Measurements from ENCODE around the gene CDH4. TPM values are rescaled to one million over a fixed set of nuclear protein-coding genes. Genes with fewer than 3 reads are reported as not detected.

Gene CDH4
- total and polyA plus RNA-seq, 9 of the 15 experiments (the other 6 are each of a cell fraction or from before 2014, with no cell fraction given): 0.04 TPM; not detected in 8

GRCh38 chr20:61753987-61754956 lies 502.2 kb downstream of the CDH4 start (continued):
- TF ChIP-seq ZBTB33 (CRISPR knock-in tag; IDR thresholded peaks at IDR 0.05) (no peak), U2AF1 (optimal IDR thresholded peaks at IDR 0.05; ENCODE audit: low read depth, low read length) (no peak)

GRCh38 chr20:61754976-61755778 lies 503.1 kb downstream of the CDH4 start:
- H4K20me1 ChIP-seq (replicated peaks; ENCODE audit: control insufficient read depth, insufficient read depth, low read length): peaks cover 9% of the 10 kb centered on the region; the same call in 1 of the 2 replicates
- H2AFZ ChIP-seq (ENCODE audit: low read depth, low read length): no peak overlapping the region
- in situ Hi-C loops (cut with MboI) (no loop called here), intact Hi-C loops (cut with micrococcal nuclease) (no loop called here)
- no peaks in the 10 kb centered on the region for H3K4me1 ChIP-seq (replicated peaks in 1 of 2; ENCODE audit: control insufficient read depth in 2 of 2, insufficient read depth in 2 of 2, low read length in 2 of 2)
- no peak for FAIRE-seq
- H3K9me1 ChIP-seq (ENCODE audit: control insufficient read depth, insufficient read depth, low read length): no peaks in the 10 kb centered on the region
- no peaks in the 10 kb centered on the region for H3K9me3 ChIP-seq (replicated peaks; ENCODE audit: control insufficient read depth, insufficient read depth, low read depth, low read length)
- CTCF ChIA-PET (ENCODE audit: low intra/inter-chr PET ratio): no interaction called here
- peaks cover 0 to 32% of the 10 kb centered on the region in 2 experiments; a peak in 3 of 5 replicates for H3K27me3 ChIP-seq (ENCODE audit: control insufficient read depth in 2 of 2, insufficient read depth in 2 of 2, low read length in 2 of 2)
- BruUV-seq (replicated peaks): no TSS peak
- no peaks in the 10 kb centered on the region for H3K79me2 ChIP-seq (ENCODE audit: control insufficient read depth, insufficient read depth, low read length)
- DNase-seq (ENCODE audit: extremely low read depth in 1 of 4, low spot score in 3 of 4): no peak
- 1% methylated on average over 10 of the region's 12 CpGs for WGBS (ENCODE audit: insufficient coverage, low coverage, missing lambda C conversion rate)
- ATAC-seq: no peak
- no peak overlapping the region for H3K27ac ChIP-seq (ENCODE audit: extremely low read depth, low read depth, low read length)
- H3K9ac ChIP-seq (ENCODE audit: insufficient read depth in 1 of 2, low read depth in 2 of 2, low read length in 2 of 2): no peak overlapping the region
- POLR2A ChIA-PET: no interaction called here
- TF ChIP-seq ZNF146 (CRISPR knock-in tag; IDR thresholded peaks at IDR 0.05; ENCODE audit: unreplicated experiment): no peak
- TF ChIP-seq ILF3 (IDR thresholded peaks at IDR 0.05; ENCODE audit: borderline replicate concordance): no peak
- no peak for TF ChIP-seq ATF1 (CRISPR knock-in tag; IDR thresholded peaks at IDR 0.05)
- no peak for TF ChIP-seq ATF1 (tag; IDR thresholded peaks at IDR 0.05)
- H3K4me3 ChIP-seq: no peak overlapping the region
- H3K4me2 ChIP-seq (ENCODE audit: insufficient read depth, low read length): no peak overlapping the region
- H3K36me3 ChIP-seq (ENCODE audit: control insufficient read depth, insufficient read depth, low read length): no peaks in the 10 kb centered on the region
